ENCODE results near the gene WHRN.

DNA sequence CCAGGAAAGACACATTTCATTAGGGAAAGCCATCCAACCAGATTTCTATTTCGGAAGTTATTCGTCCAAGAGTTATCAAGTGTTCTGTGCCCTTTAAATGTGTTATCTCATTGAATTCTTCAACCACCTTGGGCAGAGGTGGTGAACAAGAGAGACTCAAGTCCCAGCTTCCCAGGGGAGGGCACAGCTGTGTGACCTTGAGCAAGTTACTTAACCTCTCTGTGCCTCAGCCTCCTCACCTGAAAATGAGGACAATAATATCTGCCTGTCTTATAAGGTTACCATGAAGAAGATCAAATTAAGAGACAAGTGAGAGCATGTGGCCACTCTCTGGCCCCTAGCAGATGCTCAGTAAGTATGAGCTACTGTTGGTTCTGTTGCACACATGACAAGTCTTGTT lies 37.4 kb downstream of the WHRN start:
- TF ChIP-seq SP1 (IDR thresholded peaks at IDR 0.05) (no peak), L3MBTL2 (conservative IDR thresholded peaks at IDR 0.05) (no peak), FOXA1 (IDR thresholded peaks at IDR 0.05) (no peak)

All from HEK293T (cell line).